ENCODE results near the gene NPHP4. TPM values are rescaled to one million over a fixed set of nuclear protein-coding genes. Genes with fewer than 3 reads are reported as not detected.

The NPHP4 gene
- total RNA-seq, 4 donors from 2014 or later = 11.2 to 24.5 (median 18.2) TPM

Small RNA genes within 50 kb of the gene (microRNA-seq; reads per million reads assigned to microRNA genes)
- gene MIR4689 (ENCODE audit: borderline number of aligned reads in 1 of 2, borderline replicate concordance in 2 of 2) = 0 reads per million in 2 donors

Other genes starting within 250 kb of the NPHP4 start
- gene KCNAB2, start 53.5 kb upstream of the NPHP4 start, total RNA-seq = 10 to 100 TPM in 2 of 4 donors, 1 to 10 TPM in 2; 4.2 to 12.0 (median 10.0) TPM
- gene CHD5, start 187.9 kb upstream of the NPHP4 start, total RNA-seq = under 1 TPM in 3 of 4 donors, not detected in 1; 0.04 to 0.27 (median 0.13) TPM
- 100 to 1,000 TPM; 122 to 216 (median 179) TPM for gene RPL22, start 207.2 kb upstream of the NPHP4 start, total RNA-seq
- 10 to 100 TPM in 1 of 4 donors, 1 to 10 TPM in 3; 5.0 to 10.4 (median 7.7) TPM for gene RNF207, start 213.7 kb upstream of the NPHP4 start, total RNA-seq
- 10 to 100 TPM; 37.7 to 73.9 (median 57.3) TPM for gene ICMT, start 243.5 kb upstream of the NPHP4 start, total RNA-seq

All from lower leg skin (tissue), 4 donors.